ENCODE data around the gene EFNB1. TPM values are rescaled to one million over a fixed set of nuclear protein-coding genes. Genes with fewer than 3 reads are reported as not detected.

The EFNB1 gene
- total RNA-seq, 2 donors from 2014 or later, result 23.7 to 42.4 TPM

DNA sequence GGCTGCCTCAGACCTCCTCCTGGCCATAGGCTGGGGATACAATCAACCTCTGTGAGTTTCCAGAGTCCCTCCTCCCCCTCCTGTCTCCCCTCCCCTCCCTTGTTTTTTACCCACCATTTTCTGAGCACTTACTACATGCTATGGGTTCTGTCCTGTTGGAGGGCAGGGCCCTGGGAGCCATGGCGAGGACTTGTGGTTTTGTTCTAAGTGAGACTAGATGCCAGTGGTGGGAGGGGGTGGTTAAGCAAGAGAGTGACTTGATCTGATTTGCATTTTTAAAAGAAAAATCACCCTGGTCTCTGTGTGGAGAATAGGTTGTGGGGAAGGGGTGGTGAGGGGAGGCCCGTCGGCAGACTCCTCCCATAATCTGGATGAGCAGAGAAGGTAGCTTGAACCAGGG is 39.5 kb downstream of the EFNB1 start:
- no peaks in the 10 kb centered on the region for H3K9me3 ChIP-seq
- TF ChIP-seq, protein P1, sequence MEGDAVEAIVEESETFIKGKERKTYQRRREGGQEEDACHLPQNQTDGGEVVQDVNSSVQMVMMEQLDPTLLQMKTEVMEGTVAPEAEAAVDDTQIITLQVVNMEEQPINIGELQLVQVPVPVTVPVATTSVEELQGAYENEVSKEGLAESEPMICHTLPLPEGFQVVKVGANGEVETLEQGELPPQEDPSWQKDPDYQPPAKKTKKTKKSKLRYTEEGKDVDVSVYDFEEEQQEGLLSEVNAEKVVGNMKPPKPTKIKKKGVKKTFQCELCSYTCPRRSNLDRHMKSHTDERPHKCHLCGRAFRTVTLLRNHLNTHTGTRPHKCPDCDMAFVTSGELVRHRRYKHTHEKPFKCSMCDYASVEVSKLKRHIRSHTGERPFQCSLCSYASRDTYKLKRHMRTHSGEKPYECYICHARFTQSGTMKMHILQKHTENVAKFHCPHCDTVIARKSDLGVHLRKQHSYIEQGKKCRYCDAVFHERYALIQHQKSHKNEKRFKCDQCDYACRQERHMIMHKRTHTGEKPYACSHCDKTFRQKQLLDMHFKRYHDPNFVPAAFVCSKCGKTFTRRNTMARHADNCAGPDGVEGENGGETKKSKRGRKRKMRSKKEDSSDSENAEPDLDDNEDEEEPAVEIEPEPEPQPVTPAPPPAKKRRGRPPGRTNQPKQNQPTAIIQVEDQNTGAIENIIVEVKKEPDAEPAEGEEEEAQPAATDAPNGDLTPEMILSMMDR (IDR thresholded peaks at IDR 0.05), result no peak
- no peaks in the 10 kb centered on the region for H3K36me3 ChIP-seq
- DNase-seq (ENCODE audit: low spot score), result no peak
- H3K4me3 ChIP-seq, result no peak overlapping the region
- no peaks in the 10 kb centered on the region for H3K27me3 ChIP-seq
- no peaks in the 10 kb centered on the region for H3K4me1 ChIP-seq
- H3K27ac ChIP-seq, result no peak overlapping the region

- Histone ChIP-seq H3K4me1 (no peaks in the 10 kb centered on the region), H3K27me3 (no peaks in the 10 kb centered on the region), H3K27ac (no peak overlapping the region), H3K36me3 (no peaks in the 10 kb centered on the region), H3K4me3 (no peak overlapping the region), H3K9me3 (no peaks in the 10 kb centered on the region)
- no peak for DNase-seq (ENCODE audit: low spot score)
- TF ChIP-seq, protein P1 (IDR thresholded peaks at IDR 0.05), result no peak
These were observed 40.3 kb downstream of the EFNB1 start for GRCh38 chrX:68868902-68869800.

- Histone ChIP-seq H3K9me3 (no peaks in the 10 kb centered on the region), H3K4me3 (no peak overlapping the region), H3K36me3 (no peaks in the 10 kb centered on the region), H3K4me1 (no peaks in the 10 kb centered on the region), H3K27me3 (no peaks in the 10 kb centered on the region), H3K27ac (no peak overlapping the region)
- TF ChIP-seq, protein P1 (IDR thresholded peaks at IDR 0.05), result no peak
- no peak for DNase-seq (ENCODE audit: low spot score)
These were observed 41.5 kb downstream of the EFNB1 start for GRCh38 chrX:68870357-68870756.

DNA sequence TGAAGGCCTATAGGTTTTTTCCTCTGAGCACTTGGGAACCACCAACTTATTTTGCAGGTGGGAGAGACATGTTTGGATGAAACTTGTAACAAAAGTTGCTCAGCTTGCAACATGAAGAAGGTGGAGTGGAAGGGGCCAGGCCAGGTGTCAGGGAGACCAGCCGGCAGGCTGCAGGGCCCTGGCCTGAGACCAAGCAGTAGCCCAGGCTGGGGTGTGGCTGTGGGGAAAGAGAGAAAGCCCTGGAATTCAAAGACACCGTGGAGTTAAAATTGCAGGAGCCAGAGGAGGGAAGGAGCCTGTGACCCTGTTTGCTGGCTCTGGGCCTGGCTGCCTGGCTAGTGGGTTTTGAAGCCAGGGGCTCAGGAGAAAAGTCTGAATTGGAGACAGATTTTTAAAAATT is 43.4 kb downstream of the EFNB1 start:
- no peaks in the 10 kb centered on the region for H3K27me3 ChIP-seq
- no peak for DNase-seq (ENCODE audit: low spot score)
- no peak overlapping the region for H3K27ac ChIP-seq
- no peaks in the 10 kb centered on the region for H3K36me3 ChIP-seq
- H3K4me3 ChIP-seq, result no peak overlapping the region
- TF ChIP-seq, protein P1 (IDR thresholded peaks at IDR 0.05), result no peak
- H3K9me3 ChIP-seq, result no peaks in the 10 kb centered on the region
- no peaks in the 10 kb centered on the region for H3K4me1 ChIP-seq

DNA sequence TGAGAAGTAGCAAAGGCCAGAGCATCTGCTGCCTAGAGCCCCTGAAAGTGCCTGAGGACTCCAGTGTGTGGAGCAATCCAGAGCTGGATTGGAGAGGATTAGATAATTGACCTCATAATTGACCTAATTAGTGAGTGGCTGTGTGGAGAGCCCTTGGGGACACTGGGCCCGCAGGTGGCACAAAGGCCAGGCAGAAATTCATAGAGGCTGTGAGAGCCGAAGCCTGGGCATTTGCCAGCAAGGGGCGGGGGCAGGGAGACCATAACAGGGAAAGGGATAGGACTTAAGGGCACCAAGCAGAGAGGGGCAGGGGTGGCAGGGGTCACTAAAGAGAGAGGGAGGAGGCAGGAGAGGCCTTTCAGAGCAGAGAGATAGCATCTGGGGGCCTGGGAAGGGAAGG is 45.3 kb downstream of the EFNB1 start:
- Histone ChIP-seq H3K27me3 (no peaks in the 10 kb centered on the region), H3K4me3 (no peak overlapping the region), H3K27ac (no peak overlapping the region), H3K4me1 (no peaks in the 10 kb centered on the region), H3K36me3 (no peaks in the 10 kb centered on the region), H3K9me3 (no peaks in the 10 kb centered on the region)
- TF ChIP-seq, protein P1 (IDR thresholded peaks at IDR 0.05), result no peak
- no peak for DNase-seq (ENCODE audit: low spot score)
